Mucosa of descending colon (tissue), 3 donors: Measurements from ENCODE around the gene KHSRP. TPM values are rescaled to one million over a fixed set of nuclear protein-coding genes. Genes with fewer than 3 reads are reported as not detected.

Source experiments
- ATAC-seq: fragments of 200-7000 bp; cut with Tn5 transposase; one replicate; pipeline ENCODE4 v1.9.1; 2020; ENCODE audit warnings: mild to moderate bottlenecking, moderate library complexity
- DNase-seq, 3 donors: peaks; one replicate each; pipeline ENCODE4 v3.0.0-alpha.2; 2020
- H3K36me3 ChIP-seq: fragments of 200-600 bp; one replicate; pipeline ENCODE4 v1.8.0; 2021; ENCODE audit warnings: low read depth, mild to moderate bottlenecking
- H3K4me1 ChIP-seq: fragments of 200-600 bp; one replicate; pipeline ENCODE4 v1.8.0; 2021; ENCODE audit warnings: low read depth, mild to moderate bottlenecking
- H3K4me3 ChIP-seq: fragments of 200-600 bp; one replicate; pipeline ENCODE4 v1.8.0; 2021; ENCODE audit warnings: mild to moderate bottlenecking
- H3K9me3 ChIP-seq: fragments of 200-600 bp; one replicate; pipeline ENCODE4 v1.8.0; 2021; ENCODE audit warnings: mild to moderate bottlenecking
- CTCF ChIP-seq: fragments of 200-600 bp; IDR thresholded peaks from one replicate; pipeline ENCODE4 v1.8.0; 2022; ENCODE audit warnings: antibody characterized with exemption, mild to moderate bottlenecking
- intact Hi-C, 2 donors: fragments of 100-400 bp; cut with DNase I in 1 of 2; cut with micrococcal nuclease in 1 of 2; formaldehyde crosslinking; loops; one replicate each; pipeline versions ENCODE4 v1.11.0 to v1.11.1; 2022; cut with DNase I, micrococcal nuclease
- total RNA-seq, 3 donors: library from RNA; stranded (reverse); fragmentation: NEBNext Ultra II Directional in 2 of 3; extraction: Animal tissue kit (Norgen Biotek cat#: 25700) in 2 of 3; gene quantifications; one replicate each; pipeline versions ENCODE4 v1.2.1 to v1.2.4, GENCODE V29; 2021 to 2023
- donor health status: DM: no; HTN: no; CAD: no; lungs with moderate emphysema.
- donor health status: DM: no; HTN: no; CAD: no.
- donor health status: DM: no; HTN: yes; CAD: no.

KHSRP gene
- total RNA-seq, 3 donors from 2014 or later: 187 to 241 (median 236) TPM

- Histone ChIP-seq H3K4me3 (no peak overlapping the region), H3K4me1 (peaks cover 17% of the 10 kb centered on the region), H3K9me3 (no peaks in the 10 kb centered on the region), H3K36me3 (peaks cover 3% of the 10 kb centered on the region)
- TF ChIP-seq CTCF: no peak
- intact Hi-C loops: no loop called here
- DNase-seq (no peak), ATAC-seq (no peak)
Measured at GRCh38 chr19:6394831-6395230, 29.8 kb downstream of the KHSRP start.

GRCh38 chr19:6393983-6394412 lies 30.6 kb downstream of the KHSRP start:
- peaks cover 6% of the 10 kb centered on the region for H3K36me3 ChIP-seq
- H3K4me1 ChIP-seq: peaks cover 17% of the 10 kb centered on the region
- no peak for TF ChIP-seq CTCF
- ATAC-seq (no peak), DNase-seq (no peak)
- no peak overlapping the region for H3K4me3 ChIP-seq
- intact Hi-C loops: no loop called here
- no peaks in the 10 kb centered on the region for H3K9me3 ChIP-seq

- peak within 1 kb of the TSS; percentile 81 for H3K4me3 ChIP-seq
- no peak for TF ChIP-seq CTCF
- intact Hi-C loops: no loop called here
- peaks cover 17% of the 10 kb centered on the region for H3K4me1 ChIP-seq
- ATAC-seq: peak; percentile 95
- peaks cover 9% of the 10 kb centered on the region for H3K36me3 ChIP-seq
- DNase-seq: peak; percentile 93 to 95 (median 94)
- H3K9me3 ChIP-seq: no peaks in the 10 kb centered on the region
Measured at GRCh38 chr19:6393074-6393982, 31.3 kb downstream of the KHSRP start, which contains the start of gene GTF2F1. TSS of gene GTF2F1 (minus strand) at chr19:6393164. CDS start at chr19:6392995, 169 bp downstream.

- DNase-seq: no peak
- H3K4me3 ChIP-seq: peak overlapping the region; percentile 81
- no peak for ATAC-seq
- intact Hi-C loops: no loop called here
- no peaks in the 10 kb centered on the region for H3K9me3 ChIP-seq
- peaks cover 17% of the 10 kb centered on the region for H3K4me1 ChIP-seq
- H3K36me3 ChIP-seq: peaks cover 9% of the 10 kb centered on the region
- TF ChIP-seq CTCF: no peak
Measured at GRCh38 chr19:6392221-6393073, 32.2 kb downstream of the KHSRP start.

- ATAC-seq (no peak), DNase-seq (no peak)
- H3K4me3 ChIP-seq: no peak overlapping the region
- H3K4me1 ChIP-seq: peaks cover 16% of the 10 kb centered on the region
- H3K9me3 ChIP-seq: no peaks in the 10 kb centered on the region
- H3K36me3 ChIP-seq: peaks cover 13% of the 10 kb centered on the region
- intact Hi-C loops: no loop called here
- no peak for TF ChIP-seq CTCF
Measured at GRCh38 chr19:6387372-6387771, 37.2 kb downstream of the KHSRP start.
